IMR-90 (cell line): ENCODE results near the gene COL4A1. TPM values are rescaled to one million over a fixed set of nuclear protein-coding genes. Genes with fewer than 3 reads are reported as not detected.

Experiments used
- ATAC-seq: fragments of 200-7000 bp; cut with Tn5 transposase; 2 replicates; pipeline ENCODE4 v1.9.1; 2020; ENCODE audit warnings: low read depth, mild to moderate bottlenecking, moderate library complexity
- BruUV-seq: library from RNA; stranded (reverse); fragments of 400-500 nt; replicated peaks from 2 replicates; lab custom pipeline; 2021; lab: Mats Ljungman, UMichigan
- CTCF ChIA-PET: fragments of 300-600 bp; formaldehyde crosslinking; extraction: SDS; loops from one replicate; lab custom pipeline; 2021; ENCODE audit warnings: antibody characterized with exemption; lab: Yijun Ruan, JAX
- POLR2A ChIA-PET: fragments of 300-600 bp; sonication (Branson Sonifier 250); formaldehyde crosslinking; loops from one replicate; lab custom pipeline; 2022; ENCODE audit warnings: antibody characterized with exemption; ENCODE audit not compliant: unreplicated experiment; lab: Charles Lee
- DNase-seq: peaks from one replicate; pipeline ENCODE4 v3.0.0; 2013
- H2AFZ ChIP-seq: replicated peaks from 2 replicates; pipeline ENCODE3; 2013; ENCODE audit warnings: low read length, mild to moderate bottlenecking; ENCODE audit not compliant: poor library complexity
- H2AK5ac ChIP-seq: 2 replicates; pipeline ENCODE4 v1.6.1; 2013; ENCODE audit warnings: low read depth, low read length, inconsistent platforms
- H2AK9ac ChIP-seq: replicated peaks from 2 replicates; pipeline ENCODE3; 2013; ENCODE audit warnings: mild to moderate bottlenecking, low read depth, low read length, moderate library complexity; ENCODE audit not compliant: poor library complexity
- H2BK120ac ChIP-seq: 2 replicates; pipeline ENCODE4 v1.6.1; 2013; ENCODE audit warnings: low read depth, low read length, inconsistent platforms
- H2BK15ac ChIP-seq: 3 replicates; pipeline ENCODE4 v1.6.1; 2013; ENCODE audit warnings: low read depth, low read length, inconsistent platforms
- H2BK20ac ChIP-seq: 2 replicates; pipeline ENCODE4 v1.6.1; 2013; ENCODE audit warnings: low read depth, mild to moderate bottlenecking, inconsistent platforms, low read length, moderate library complexity
- H2BK5ac ChIP-seq: 2 replicates; pipeline ENCODE4 v1.6.1; 2013; ENCODE audit warnings: mild to moderate bottlenecking, low read depth, low read length, inconsistent platforms; ENCODE audit not compliant: poor library complexity, severe bottlenecking
- H3K14ac ChIP-seq: replicated peaks from 2 replicates; pipeline ENCODE4 v1.6.1; 2013; ENCODE audit warnings: low read depth, low read length, inconsistent platforms
- H3K18ac ChIP-seq: 2 replicates; pipeline ENCODE4 v1.6.1; 2013; ENCODE audit warnings: low read depth, low read length, control low read depth
- H3K23ac ChIP-seq: 2 replicates; pipeline ENCODE4 v1.6.1; 2013; ENCODE audit warnings: low read depth, low read length, inconsistent platforms
- H3K27ac ChIP-seq: 2 replicates; pipeline ENCODE4 v1.5.1; 2013; ENCODE audit warnings: mild to moderate bottlenecking, control low read depth, low read length; ENCODE audit not compliant: insufficient read depth
- H3K27me3 ChIP-seq: 2 replicates; pipeline ENCODE4 v1.6.1; 2013; ENCODE audit warnings: low read length; ENCODE audit not compliant: control insufficient read depth, insufficient read depth
- H3K36me3 ChIP-seq: 2 replicates; pipeline ENCODE4 v1.6.1; 2013; ENCODE audit warnings: low read length, mixed read lengths; ENCODE audit not compliant: control insufficient read depth, insufficient read depth
- H3K4ac ChIP-seq: 2 replicates; pipeline ENCODE4 v1.6.1; 2013; ENCODE audit warnings: low read depth, low read length, inconsistent platforms
- H3K4me1 ChIP-seq: 2 replicates; pipeline ENCODE4 v1.6.1; 2013; ENCODE audit warnings: low read length, mixed read lengths; ENCODE audit not compliant: control insufficient read depth, insufficient read depth
- H3K4me2 ChIP-seq: 2 replicates; pipeline ENCODE4 v1.6.1; 2013; ENCODE audit warnings: low read depth, mild to moderate bottlenecking, control low read depth, low read length, moderate library complexity
- H3K4me3 ChIP-seq: 2 replicates; pipeline ENCODE4 v1.5.1; 2013; ENCODE audit warnings: low read depth, mild to moderate bottlenecking, control low read depth, low read length, moderate library complexity; ENCODE audit not compliant: insufficient read depth
- H3K56ac ChIP-seq: 2 replicates; pipeline ENCODE4 v1.6.1; 2013; ENCODE audit warnings: low read length, inconsistent platforms; ENCODE audit not compliant: insufficient read depth; ENCODE audit errors: extremely low read depth
- H3K79me1 ChIP-seq, 2 experiments: 2 replicates each; pipeline ENCODE4 v1.6.1; 2013; ENCODE audit warnings: low read length in 2 of 2, inconsistent platforms in 1 of 2, low read depth in 1 of 2
- H3K9ac ChIP-seq: 2 replicates; pipeline ENCODE4 v1.6.1; 2013; ENCODE audit warnings: low read depth, low read length, control low read depth
- H3K9me1 ChIP-seq: 2 replicates; pipeline ENCODE4 v1.6.1; 2013; ENCODE audit warnings: low read length, inconsistent platforms; ENCODE audit not compliant: insufficient read depth
- H3K9me3 ChIP-seq: 2 replicates; pipeline ENCODE4 v1.6.1; 2013; ENCODE audit warnings: low read length; ENCODE audit not compliant: control insufficient read depth, insufficient read depth
- H4K20me1 ChIP-seq: 2 replicates; pipeline ENCODE4 v1.6.1; 2013; ENCODE audit warnings: low read length, inconsistent platforms; ENCODE audit not compliant: insufficient read depth
- H4K5ac ChIP-seq: 2 replicates; pipeline ENCODE4 v1.6.1; 2013; ENCODE audit warnings: mild to moderate bottlenecking, low read depth, low read length, control low read depth
- H4K8ac ChIP-seq, 2 experiments: 2 replicates each; pipeline ENCODE4 v1.6.1; 2013; ENCODE audit warnings: low read depth in 2 of 2, low read length in 2 of 2, control low read depth in 1 of 2, inconsistent platforms in 1 of 2
- H4K91ac ChIP-seq: 2 replicates; pipeline ENCODE4 v1.6.1; 2013; ENCODE audit warnings: low read depth, low read length, inconsistent platforms; ENCODE audit not compliant: insufficient read depth
- CEBPB ChIP-seq: IDR thresholded peaks from 2 replicates; pipeline ENCODE4 v1.6.1; 2012; ENCODE audit warnings: low read depth, low read length, improper control_type of control experiment
- FOS ChIP-seq: fragments of 150-350 bp; IDR thresholded peaks from 2 replicates; pipeline ENCODE4 v1.6.1; 2016; ENCODE audit warnings: low read depth, low read length
- MXI1 ChIP-seq: IDR thresholded peaks from 2 replicates; pipeline ENCODE4 v1.6.1; 2012; ENCODE audit warnings: low read depth, mild to moderate bottlenecking, low read length, moderate library complexity, borderline replicate concordance
- NFE2L2 ChIP-seq: fragments of 150-350 bp; IDR thresholded peaks from 2 replicates; pipeline ENCODE4 v1.6.1; 2016; ENCODE audit warnings: low read depth, mild to moderate bottlenecking, low read length
- POLR2A ChIP-seq: IDR thresholded peaks from 2 replicates; pipeline ENCODE4 v1.6.1; 2012; ENCODE audit warnings: mild to moderate bottlenecking, low read depth, low read length
- RAD21 ChIP-seq: IDR thresholded peaks from 2 replicates; pipeline ENCODE4 v1.6.1; 2012; ENCODE audit warnings: low read length, improper control_type of control experiment
- RFX5 ChIP-seq: IDR thresholded peaks from 2 replicates; pipeline ENCODE4 v1.8.0; 2012; ENCODE audit warnings: low read depth, mild to moderate bottlenecking, low read length, moderate library complexity
- WGBS, 2 experiments: methylation state at CpG; one replicate each; pipeline versions ENCODE4 v1.1.5 to v1.1.7; 2013; ENCODE audit warnings: missing lambda C conversion rate in 2 of 2; ENCODE audit not compliant: insufficient read length in 1 of 2; ENCODE audit errors: extremely low coverage in 2 of 2; 5-methylcytosine and 5-hydroxymethylcytosine counted together
- dilution Hi-C: fragments of 300-500 bp; cut with HindIII; formaldehyde crosslinking; loops from one replicate; pipeline ENCODE4 v1.14.3; 2018; ENCODE audit warnings: low sequenced_read_pairs; ENCODE audit not compliant: unreplicated experiment
- in situ Hi-C: fragments of 300-500 bp; cut with MboI; formaldehyde crosslinking; loops from 3 replicates; pipeline ENCODE4 v1.14.3; 2019; ENCODE audit warnings: low sequenced_read_pairs, inconsistent platforms, mixed read lengths
- intact Hi-C: fragments of 100-400 bp; cut with micrococcal nuclease; formaldehyde crosslinking; loops from 2 replicates; pipeline ENCODE4 v1.10.0; 2022
- polyA plus RNA-seq, 3 experiments: library from polyadenylated mRNA; depleted of rRNA; stranded (reverse); fragments of >200 nt; gene quantifications; 2 replicates each; pipeline ENCODE4 v1.2.3, GENCODE V29; 2012; ENCODE audit warnings: low replicate concordance in 1 of 3
- total RNA-seq: library from RNA; depleted of rRNA; stranded (reverse); fragments of >200 nt; gene quantifications from 2 replicates; pipeline ENCODE4 v1.2.3, GENCODE V29; 2012
- TF ChIP-seq, protein P1 (sequence below): fragments of 150-350 bp; IDR thresholded peaks from 2 replicates; pipeline ENCODE4 v1.6.1; 2017; ENCODE audit warnings: mild to moderate bottlenecking, antibody characterized with exemption, low read length, low read depth

The COL4A1 gene
- total and polyA plus RNA-seq, 2 of the 4 experiments (the other 2 are of a cell fraction), result 230 to 337 TPM

DNA sequence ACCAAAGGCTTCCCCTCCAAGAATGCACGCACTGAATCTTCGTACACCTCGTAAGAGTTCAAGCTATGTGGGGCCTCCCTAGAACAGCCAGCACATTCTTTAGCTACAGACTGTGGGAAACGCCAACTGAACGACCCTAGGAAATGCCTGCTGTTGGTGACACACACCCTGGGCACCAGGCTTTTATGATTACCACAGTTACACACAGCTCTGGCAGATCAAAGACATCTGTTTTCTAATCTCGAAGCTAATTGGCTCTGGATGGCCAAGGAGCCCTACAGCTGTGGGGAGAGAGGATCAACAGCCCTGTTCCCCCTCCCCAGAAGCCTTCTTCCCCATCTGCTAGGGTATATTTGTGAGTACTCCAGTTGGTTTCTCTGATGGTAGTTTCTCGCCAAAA, 123.0 kb downstream of the COL4A1 start:
- H3K56ac ChIP-seq, result no peak overlapping the region
- peaks cover 7 to 80% of the 10 kb centered on the region in 2 experiments; a peak in 3 of 4 replicates for H3K79me1 ChIP-seq
- WGBS, 2 experiments, result no CpG with 5 or more reads among the region's 7 CpGs
- H3K23ac ChIP-seq, result no peak overlapping the region
- DNase-seq, result peak; percentile 11
- no peak for ATAC-seq
- H2BK5ac ChIP-seq, result no peak overlapping the region
- H2AK5ac ChIP-seq, result no peak overlapping the region
- no peak overlapping the region for H3K14ac ChIP-seq
- no peak overlapping the region for H2BK20ac ChIP-seq
- H4K5ac ChIP-seq, result no peak overlapping the region
- H3K9me3 ChIP-seq, result no peaks in the 10 kb centered on the region
- ChIA-PET POLR2A (no interaction called here), CTCF (no interaction called here)
- no peaks in the 10 kb centered on the region for H3K27me3 ChIP-seq
- H2AFZ ChIP-seq, result no peak overlapping the region
- H3K36me3 ChIP-seq, result peaks cover 84% of the 10 kb centered on the region
- no peak overlapping the region for H3K18ac ChIP-seq
- H2BK15ac ChIP-seq, result no peak overlapping the region
- H4K91ac ChIP-seq, result no peak overlapping the region
- no peak overlapping the region for H4K8ac ChIP-seq
- no peak overlapping the region; the same call in 1 of the 2 replicates for H3K4ac ChIP-seq
- no peak overlapping the region for H2AK9ac ChIP-seq
- no peak overlapping the region for H3K27ac ChIP-seq
- TF ChIP-seq MXI1, result no peak
- TF ChIP-seq RFX5, result no peak
- TF ChIP-seq CEBPB, result no peak
- no peak for TF ChIP-seq POLR2A
- TF ChIP-seq, protein P1, sequence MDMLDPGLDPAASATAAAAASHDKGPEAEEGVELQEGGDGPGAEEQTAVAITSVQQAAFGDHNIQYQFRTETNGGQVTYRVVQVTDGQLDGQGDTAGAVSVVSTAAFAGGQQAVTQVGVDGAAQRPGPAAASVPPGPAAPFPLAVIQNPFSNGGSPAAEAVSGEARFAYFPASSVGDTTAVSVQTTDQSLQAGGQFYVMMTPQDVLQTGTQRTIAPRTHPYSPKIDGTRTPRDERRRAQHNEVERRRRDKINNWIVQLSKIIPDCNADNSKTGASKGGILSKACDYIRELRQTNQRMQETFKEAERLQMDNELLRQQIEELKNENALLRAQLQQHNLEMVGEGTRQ, result no peak
- TF ChIP-seq NFE2L2, result no peak
- no peak for TF ChIP-seq RAD21
- TF ChIP-seq FOS, result no peak
- peaks cover 36% of the 10 kb centered on the region for H3K9me1 ChIP-seq
- in situ Hi-C loops (no loop called here), intact Hi-C loops (no loop called here), dilution Hi-C loops (no loop called here)
- no peak overlapping the region for H3K4me2 ChIP-seq
- no peak overlapping the region for H3K9ac ChIP-seq
- H3K4me3 ChIP-seq, result no peak overlapping the region
- no TSS peak for BruUV-seq
- peaks cover 12% of the 10 kb centered on the region for H3K4me1 ChIP-seq
- H4K20me1 ChIP-seq, result 0 out of 2 replicates have a peak, but pooled peaks cover 12% of the 10 kb centered on the region
- no peak overlapping the region for H2BK120ac ChIP-seq
